Smooth muscle cell (in vitro differentiated cells): ENCODE data around the gene PRDM2. TPM values are rescaled to one million over a fixed set of nuclear protein-coding genes. Genes with fewer than 3 reads are reported as not detected.

Experiments
- DNase-seq: peaks from one replicate; lab custom pipeline; 2025; ENCODE audit not compliant: unreplicated experiment; lab: John Stamatoyannopoulos, UW
- H2AFZ ChIP-seq: fragments of 200-600 bp; sonication (generic); 2 replicates; pipeline ENCODE4 v1.6.0; 2016; ENCODE audit warnings: antibody characterized with exemption, low read depth, mild to moderate bottlenecking
- H3F3A ChIP-seq: fragments of 200-600 bp; sonication (generic); 2 replicates; pipeline ENCODE4 v1.6.0; 2017; ENCODE audit warnings: antibody characterized with exemption, low read depth
- H3K27ac ChIP-seq: fragments of 200-600 bp; sonication (generic); 2 replicates; pipeline ENCODE4 v1.5.1; 2016; ENCODE audit warnings: low read depth, mild to moderate bottlenecking
- H3K27me3 ChIP-seq: fragments of 200-600 bp; sonication (generic); 2 replicates; pipeline ENCODE4 v1.6.1; 2016; ENCODE audit warnings: low read depth, mild to moderate bottlenecking
- H3K36me3 ChIP-seq: fragments of 200-600 bp; sonication (generic); 2 replicates; pipeline ENCODE4 v1.5.1; 2016; ENCODE audit warnings: low read depth
- H3K4me1 ChIP-seq: fragments of 200-600 bp; sonication (generic); 2 replicates; pipeline ENCODE4 v1.5.1; 2016; ENCODE audit warnings: low read depth
- H3K4me2 ChIP-seq: fragments of 200-600 bp; sonication (generic); 2 replicates; pipeline ENCODE4 v1.6.0; 2016; ENCODE audit warnings: mild to moderate bottlenecking
- H3K4me3 ChIP-seq: fragments of 200-600 bp; sonication (generic); 2 replicates; pipeline ENCODE4 v1.5.1; 2016; ENCODE audit warnings: mild to moderate bottlenecking
- H3K79me2 ChIP-seq: fragments of 200-600 bp; sonication (generic); 2 replicates; pipeline ENCODE4 v1.6.0; 2016; ENCODE audit warnings: low read depth, mild to moderate bottlenecking
- H3K9ac ChIP-seq: fragments of 200-600 bp; sonication (generic); 2 replicates; pipeline ENCODE4 v1.6.0; 2016; ENCODE audit warnings: low read depth
- H3K9me3 ChIP-seq: fragments of 200-600 bp; sonication (generic); replicated peaks from 2 replicates; pipeline ENCODE4 v1.5.1; 2016; ENCODE audit warnings: low read depth
- H4K20me1 ChIP-seq: fragments of 200-600 bp; sonication (generic); 2 replicates; pipeline ENCODE4 v1.6.0; 2016; ENCODE audit warnings: low read depth
- WGBS: methylation state at CpG from one replicate; pipeline ENCODE4 v1.1.7; 2016; ENCODE audit warnings: low lambda C conversion rate; 5-methylcytosine and 5-hydroxymethylcytosine counted together
- polyA plus RNA-seq: library from polyadenylated mRNA; unstranded; fragments of >200 nt; fragmentation: Nextera tagmentation; extraction: Ambion mirVana; gene quantifications from 2 replicates; pipeline ENCODE4 v1.2.1, GENCODE V29; 2016
- total RNA-seq: library from RNA; depleted of rRNA; stranded (reverse); fragments of >200 nt; gene quantifications from 2 replicates; pipeline ENCODE4 v1.2.3, GENCODE V29; 2014
- TF ChIP-seq, protein P1 (sequence below): fragments of 200-600 bp; sonication (generic); IDR thresholded peaks from 2 replicates; pipeline ENCODE4 v1.5.1; 2017; ENCODE audit warnings: borderline replicate concordance, mild to moderate bottlenecking, antibody characterized with exemption; ENCODE audit not compliant: insufficient read depth, poor library complexity, severe bottlenecking

Gene PRDM2
- total and polyA plus RNA-seq, 2 experiments from 2014 or later, result 19.8 to 20.0 TPM

GRCh38 chr1:13842497-13842896, 142.5 kb downstream of the PRDM2 start:
- DNase-seq, result no peak
- Histone ChIP-seq H3K27ac (no peak overlapping the region), H3K9ac (no peak overlapping the region), H3K4me2 (no peak overlapping the region), H3F3A (no peaks in the 10 kb centered on the region), H3K36me3 (no peaks in the 10 kb centered on the region), H2AFZ (no peak overlapping the region), H3K4me1 (no peaks in the 10 kb centered on the region), H3K27me3 (no peaks in the 10 kb centered on the region), H3K4me3 (no peak overlapping the region), H4K20me1 (no peaks in the 10 kb centered on the region), H3K79me2 (no peaks in the 10 kb centered on the region), H3K9me3 (no peaks in the 10 kb centered on the region)
- 73% methylated on average over 2 of the region's 2 CpGs for WGBS
- TF ChIP-seq, protein P1, sequence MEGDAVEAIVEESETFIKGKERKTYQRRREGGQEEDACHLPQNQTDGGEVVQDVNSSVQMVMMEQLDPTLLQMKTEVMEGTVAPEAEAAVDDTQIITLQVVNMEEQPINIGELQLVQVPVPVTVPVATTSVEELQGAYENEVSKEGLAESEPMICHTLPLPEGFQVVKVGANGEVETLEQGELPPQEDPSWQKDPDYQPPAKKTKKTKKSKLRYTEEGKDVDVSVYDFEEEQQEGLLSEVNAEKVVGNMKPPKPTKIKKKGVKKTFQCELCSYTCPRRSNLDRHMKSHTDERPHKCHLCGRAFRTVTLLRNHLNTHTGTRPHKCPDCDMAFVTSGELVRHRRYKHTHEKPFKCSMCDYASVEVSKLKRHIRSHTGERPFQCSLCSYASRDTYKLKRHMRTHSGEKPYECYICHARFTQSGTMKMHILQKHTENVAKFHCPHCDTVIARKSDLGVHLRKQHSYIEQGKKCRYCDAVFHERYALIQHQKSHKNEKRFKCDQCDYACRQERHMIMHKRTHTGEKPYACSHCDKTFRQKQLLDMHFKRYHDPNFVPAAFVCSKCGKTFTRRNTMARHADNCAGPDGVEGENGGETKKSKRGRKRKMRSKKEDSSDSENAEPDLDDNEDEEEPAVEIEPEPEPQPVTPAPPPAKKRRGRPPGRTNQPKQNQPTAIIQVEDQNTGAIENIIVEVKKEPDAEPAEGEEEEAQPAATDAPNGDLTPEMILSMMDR, result no peak

DNA sequence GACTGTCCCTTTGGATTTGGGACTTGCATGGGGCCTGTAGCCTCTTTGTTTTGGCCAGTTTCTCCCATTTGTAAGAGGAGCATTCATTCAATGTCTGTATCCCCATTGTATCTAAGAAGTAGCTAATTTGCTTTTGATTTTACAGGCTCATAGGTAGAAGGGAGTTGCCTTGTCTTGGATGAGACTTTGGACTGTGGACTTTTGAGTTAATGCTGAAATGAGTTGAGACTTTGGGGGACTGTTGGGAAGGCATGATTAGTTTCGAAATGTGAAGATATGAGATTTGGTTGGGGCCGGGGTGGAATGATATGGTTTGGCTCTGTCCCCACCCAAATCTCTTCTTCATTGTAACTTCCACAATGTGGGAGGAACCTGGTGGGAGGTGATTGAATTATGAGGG, 151.7 kb downstream of the PRDM2 start:
- Histone ChIP-seq H3K4me3 (no peak overlapping the region), H3K9me3 (no peaks in the 10 kb centered on the region), H2AFZ (no peak overlapping the region), H3K27me3 (no peaks in the 10 kb centered on the region), H3K9ac (no peak overlapping the region), H3K36me3 (no peaks in the 10 kb centered on the region), H3K4me2 (no peak overlapping the region), H3K4me1 (no peaks in the 10 kb centered on the region), H3K79me2 (no peaks in the 10 kb centered on the region), H3F3A (no peaks in the 10 kb centered on the region), H4K20me1 (no peaks in the 10 kb centered on the region), H3K27ac (no peak overlapping the region)
- no peak for DNase-seq
- TF ChIP-seq, protein P1, result no peak
- WGBS, result 89% methylated on average over 2 of the region's 2 CpGs

- no peak for DNase-seq
- 57% methylated on average over 1 of the region's 1 CpG for WGBS
- Histone ChIP-seq H3K27ac (no peak overlapping the region), H3F3A (no peaks in the 10 kb centered on the region), H3K4me3 (no peak overlapping the region), H3K9me3 (no peaks in the 10 kb centered on the region), H3K27me3 (no peaks in the 10 kb centered on the region), H3K36me3 (no peaks in the 10 kb centered on the region), H3K4me2 (no peak overlapping the region), H4K20me1 (no peaks in the 10 kb centered on the region), H3K9ac (no peak overlapping the region), H3K79me2 (no peaks in the 10 kb centered on the region), H3K4me1 (no peaks in the 10 kb centered on the region), H2AFZ (no peak overlapping the region)
- TF ChIP-seq, protein P1, result no peak
Measured at GRCh38 chr1:13855554-13855953, 155.6 kb downstream of the PRDM2 start.

- no peaks in the 10 kb centered on the region for H3K79me2 ChIP-seq
- no peaks in the 10 kb centered on the region for H3K9me3 ChIP-seq
- H2AFZ ChIP-seq, result no peak overlapping the region
- no peaks in the 10 kb centered on the region for H4K20me1 ChIP-seq
- TF ChIP-seq, protein P1, result no peak
- H3K36me3 ChIP-seq, result no peaks in the 10 kb centered on the region
- no peak overlapping the region for H3K4me2 ChIP-seq
- no peak overlapping the region for H3K9ac ChIP-seq
- no peaks in the 10 kb centered on the region for H3K4me1 ChIP-seq
- H3K27me3 ChIP-seq, result no peaks in the 10 kb centered on the region
- no peak for DNase-seq
- no peaks in the 10 kb centered on the region for H3F3A ChIP-seq
- H3K4me3 ChIP-seq, result no peak overlapping the region
- WGBS, result 55% methylated on average over 2 of the region's 2 CpGs
- no peak overlapping the region for H3K27ac ChIP-seq
Measured at GRCh38 chr1:13860031-13860430, 160.0 kb downstream of the PRDM2 start.
